Ovary (tissue), 3 donors: Measurements from ENCODE around the gene PIP5K1B.

ENCODE experiments used
- POLR2A ChIP-seq: fragments of 450-650 bp; IDR thresholded peaks from one replicate; pipeline ENCODE4 v1.6.1; 2017; ENCODE audit warnings: antibody characterized with exemption, mild to moderate bottlenecking, moderate library complexity
- TF ChIP-seq, protein P1 (sequence below), 3 donors: fragments of 450-650 bp in 2 of 3; fragments of 200-600 bp in 1 of 3; IDR thresholded peaks; one replicate each; pipeline versions ENCODE4 v1.5.1 to v1.8.0; 2016 to 2022; ENCODE audit warnings: antibody characterized with exemption in 3 of 3, mild to moderate bottlenecking in 1 of 3
- donor health status: DM: no; HTN: no; CAD: no.

DNA sequence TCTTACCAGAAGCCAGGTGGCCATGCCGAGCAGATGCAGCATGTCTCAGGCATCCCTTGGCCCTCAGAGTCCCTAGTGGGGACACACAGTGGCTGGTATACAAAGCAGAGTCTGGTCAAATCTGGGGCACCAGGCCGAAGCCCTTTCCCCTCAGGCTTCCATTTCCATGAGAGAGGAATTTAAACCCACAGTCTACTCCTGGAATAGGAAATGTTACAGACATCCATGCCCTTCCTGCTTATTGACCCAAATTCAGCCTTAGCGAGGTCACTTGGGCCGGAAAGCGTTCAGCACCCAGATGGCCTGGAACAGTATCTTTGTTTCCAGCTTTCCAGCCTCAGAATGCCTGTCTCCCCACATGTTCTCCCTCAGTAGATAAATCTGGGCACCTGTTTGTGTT, 131.7 kb downstream of the PIP5K1B start:
- TF ChIP-seq, protein P1, sequence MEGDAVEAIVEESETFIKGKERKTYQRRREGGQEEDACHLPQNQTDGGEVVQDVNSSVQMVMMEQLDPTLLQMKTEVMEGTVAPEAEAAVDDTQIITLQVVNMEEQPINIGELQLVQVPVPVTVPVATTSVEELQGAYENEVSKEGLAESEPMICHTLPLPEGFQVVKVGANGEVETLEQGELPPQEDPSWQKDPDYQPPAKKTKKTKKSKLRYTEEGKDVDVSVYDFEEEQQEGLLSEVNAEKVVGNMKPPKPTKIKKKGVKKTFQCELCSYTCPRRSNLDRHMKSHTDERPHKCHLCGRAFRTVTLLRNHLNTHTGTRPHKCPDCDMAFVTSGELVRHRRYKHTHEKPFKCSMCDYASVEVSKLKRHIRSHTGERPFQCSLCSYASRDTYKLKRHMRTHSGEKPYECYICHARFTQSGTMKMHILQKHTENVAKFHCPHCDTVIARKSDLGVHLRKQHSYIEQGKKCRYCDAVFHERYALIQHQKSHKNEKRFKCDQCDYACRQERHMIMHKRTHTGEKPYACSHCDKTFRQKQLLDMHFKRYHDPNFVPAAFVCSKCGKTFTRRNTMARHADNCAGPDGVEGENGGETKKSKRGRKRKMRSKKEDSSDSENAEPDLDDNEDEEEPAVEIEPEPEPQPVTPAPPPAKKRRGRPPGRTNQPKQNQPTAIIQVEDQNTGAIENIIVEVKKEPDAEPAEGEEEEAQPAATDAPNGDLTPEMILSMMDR (IDR thresholded peaks at IDR 0.05), result no peak
- no peak for TF ChIP-seq POLR2A
